GM12865 (cell line): Measurements from ENCODE around the gene NYNRIN.

Experiments
- DNase-seq: peaks from one replicate; pipeline ENCODE4 v3.0.0; 2010; ENCODE audit warnings: low read depth
- H3K4me3 ChIP-seq: 2 replicates; pipeline ENCODE4 v1.5.1; 2011; ENCODE audit warnings: mild to moderate bottlenecking, low read depth, low read length, control low read depth
- TF ChIP-seq, protein P1 (sequence below): IDR thresholded peaks from 2 replicates; pipeline ENCODE4 v1.5.1; 2011; ENCODE audit warnings: low read length, control low read depth, low read depth, inconsistent platforms; ENCODE audit not compliant: insufficient read depth; ENCODE audit errors: missing control alignments

The NYNRIN gene

DNA sequence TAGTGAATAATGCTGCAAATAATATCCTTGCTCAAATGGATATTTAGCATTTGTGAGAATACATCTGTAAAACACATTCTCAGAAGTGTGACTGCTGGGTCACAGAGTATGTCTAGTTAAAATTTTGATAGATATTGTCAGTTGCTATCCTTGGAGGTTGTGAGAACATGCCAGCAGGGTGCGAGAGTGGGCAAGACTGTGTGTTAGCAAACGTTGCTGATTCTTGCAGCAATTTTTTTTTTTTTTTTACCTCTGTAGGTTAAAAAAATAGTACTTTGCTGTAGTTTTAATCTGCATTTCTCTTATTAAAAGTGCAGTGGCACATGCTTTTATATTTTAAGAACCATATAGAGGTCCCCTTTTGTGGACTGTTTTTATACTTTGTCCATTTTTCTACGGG is 4.5 kb upstream of the NYNRIN start:
- H3K4me3 ChIP-seq, result no peak overlapping the region
- no peak for DNase-seq
- TF ChIP-seq, protein P1, sequence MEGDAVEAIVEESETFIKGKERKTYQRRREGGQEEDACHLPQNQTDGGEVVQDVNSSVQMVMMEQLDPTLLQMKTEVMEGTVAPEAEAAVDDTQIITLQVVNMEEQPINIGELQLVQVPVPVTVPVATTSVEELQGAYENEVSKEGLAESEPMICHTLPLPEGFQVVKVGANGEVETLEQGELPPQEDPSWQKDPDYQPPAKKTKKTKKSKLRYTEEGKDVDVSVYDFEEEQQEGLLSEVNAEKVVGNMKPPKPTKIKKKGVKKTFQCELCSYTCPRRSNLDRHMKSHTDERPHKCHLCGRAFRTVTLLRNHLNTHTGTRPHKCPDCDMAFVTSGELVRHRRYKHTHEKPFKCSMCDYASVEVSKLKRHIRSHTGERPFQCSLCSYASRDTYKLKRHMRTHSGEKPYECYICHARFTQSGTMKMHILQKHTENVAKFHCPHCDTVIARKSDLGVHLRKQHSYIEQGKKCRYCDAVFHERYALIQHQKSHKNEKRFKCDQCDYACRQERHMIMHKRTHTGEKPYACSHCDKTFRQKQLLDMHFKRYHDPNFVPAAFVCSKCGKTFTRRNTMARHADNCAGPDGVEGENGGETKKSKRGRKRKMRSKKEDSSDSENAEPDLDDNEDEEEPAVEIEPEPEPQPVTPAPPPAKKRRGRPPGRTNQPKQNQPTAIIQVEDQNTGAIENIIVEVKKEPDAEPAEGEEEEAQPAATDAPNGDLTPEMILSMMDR, result no peak

DNA sequence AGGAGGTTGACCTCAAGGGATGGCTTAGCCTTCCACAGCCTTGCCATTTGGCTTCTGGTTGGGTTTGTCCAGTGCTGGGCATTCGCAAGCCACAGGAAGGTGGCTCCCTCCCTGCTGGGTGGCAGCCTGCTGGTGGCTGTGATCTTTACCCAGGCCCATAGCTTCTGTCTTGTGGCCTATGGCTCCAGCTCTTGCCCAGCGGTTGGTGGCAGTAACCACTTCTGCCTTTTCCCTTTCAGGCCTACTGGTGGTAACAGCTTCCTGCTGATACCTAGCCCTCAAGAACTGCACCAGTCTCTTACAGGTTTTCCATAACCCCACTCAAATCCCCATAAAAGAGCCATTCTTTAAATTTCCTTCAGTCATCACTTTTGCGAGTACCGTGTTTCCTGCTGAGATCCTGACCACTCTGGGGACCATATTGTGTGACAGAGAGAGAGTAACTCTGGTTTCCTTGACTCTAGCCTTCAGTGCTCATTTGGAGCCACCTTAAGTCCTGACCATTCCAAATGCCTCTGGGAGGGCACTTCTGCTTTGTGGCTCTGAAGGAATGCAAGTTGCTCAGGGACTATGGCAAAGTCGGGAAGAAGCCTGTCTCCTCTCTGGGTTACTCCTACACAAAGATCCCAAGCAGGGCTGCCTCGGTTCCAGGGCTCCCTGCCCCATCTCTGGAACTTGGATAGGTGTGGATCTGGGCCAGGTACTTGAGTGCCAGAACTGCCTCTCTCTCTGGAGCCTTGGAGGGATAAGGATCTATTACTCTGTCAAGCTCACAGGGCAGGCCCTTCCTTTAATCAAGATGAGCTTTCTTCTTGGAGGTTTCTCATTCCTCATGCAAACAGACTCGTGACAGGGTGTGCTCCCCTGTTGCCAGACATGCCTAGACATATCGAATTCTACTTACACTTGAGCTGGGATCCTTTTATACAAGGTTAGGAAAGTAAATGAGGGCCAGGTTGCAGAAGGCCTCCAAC is 2.9 kb upstream of the NYNRIN start:
- DNase-seq, result no peak
- H3K4me3 ChIP-seq, result no peak overlapping the region
- TF ChIP-seq, protein P1, result no peak

DNA sequence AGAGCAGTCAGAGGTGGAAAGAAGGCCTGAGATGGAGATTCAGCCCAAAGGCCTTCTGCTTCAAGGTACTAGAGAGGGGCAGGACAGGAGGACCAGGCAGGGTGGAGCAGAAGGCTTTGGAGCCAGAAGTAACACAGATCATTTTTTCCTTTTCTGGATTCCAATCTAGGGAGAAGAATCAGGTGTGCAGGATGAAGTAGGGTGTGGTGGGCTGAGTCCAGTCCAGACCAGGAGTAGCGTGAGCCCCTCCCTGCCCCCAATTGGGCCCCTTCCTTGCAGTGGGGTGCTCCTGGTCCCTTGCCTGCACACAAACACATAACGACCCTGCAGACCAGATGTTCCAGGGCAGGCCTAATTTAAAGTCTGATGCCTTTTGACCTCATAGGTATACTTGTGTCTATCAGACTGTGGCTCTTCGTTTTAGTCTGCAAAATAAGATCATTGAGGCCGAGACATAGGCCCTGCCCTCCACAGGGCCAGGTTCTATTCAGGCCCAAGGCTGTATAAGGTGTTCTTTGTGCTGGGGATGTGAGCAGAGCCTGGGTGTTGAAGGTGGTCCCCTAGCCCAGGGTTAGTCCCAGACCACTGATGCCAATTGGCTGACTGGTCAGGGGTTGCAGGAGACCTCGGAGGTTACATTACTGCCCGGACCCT is 1.0 kb upstream of the NYNRIN start:
- no peak overlapping the region for H3K4me3 ChIP-seq

DNA sequence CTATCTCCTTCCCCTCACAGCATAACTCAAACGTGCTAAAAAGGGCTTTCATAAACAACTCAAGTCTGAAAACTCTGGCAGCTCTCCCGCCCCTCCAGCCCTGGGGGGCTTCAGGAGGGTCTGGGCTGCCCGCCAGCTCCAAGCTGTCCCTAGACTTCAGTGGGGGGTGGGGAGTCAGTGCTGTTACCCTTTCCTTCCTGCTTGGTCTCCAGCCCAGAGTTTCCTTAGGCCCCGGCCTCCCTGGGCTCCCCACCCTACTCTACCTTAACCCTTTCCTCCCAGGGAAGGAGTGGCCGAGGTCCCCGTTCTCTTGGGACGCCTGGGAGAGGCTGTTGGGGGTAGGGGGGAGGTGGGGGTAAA is 530 bp upstream of the NYNRIN start:
- TF ChIP-seq, protein P1, result no peak
- no peak overlapping the region for H3K4me3 ChIP-seq
- no peak for DNase-seq

More for the DNA sequence above, 1.0 kb upstream of the NYNRIN start:
- no peak for DNase-seq
- TF ChIP-seq, protein P1, result no peak

DNA sequence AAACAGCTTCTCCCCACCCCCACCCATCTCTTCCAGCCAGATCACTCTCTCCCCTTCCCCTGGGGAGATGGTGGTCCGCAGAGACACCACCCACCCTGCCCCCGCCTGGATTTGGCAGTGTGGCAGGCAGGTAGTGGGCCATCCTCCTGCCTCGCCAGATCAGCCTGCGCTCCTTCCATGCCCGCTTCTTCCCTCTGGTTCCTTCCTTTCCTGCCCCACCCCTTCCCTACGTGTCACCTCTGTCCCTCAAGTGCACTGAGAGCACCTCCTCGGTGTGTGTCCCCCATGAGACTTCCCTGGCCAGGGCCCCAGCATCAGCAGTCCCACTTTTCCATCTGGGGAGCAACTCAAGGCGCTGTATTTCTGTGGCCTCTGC is 632 bp downstream of the NYNRIN start:
- DNase-seq, result no peak
- no peak overlapping the region for H3K4me3 ChIP-seq
- TF ChIP-seq, protein P1, result no peak

DNA sequence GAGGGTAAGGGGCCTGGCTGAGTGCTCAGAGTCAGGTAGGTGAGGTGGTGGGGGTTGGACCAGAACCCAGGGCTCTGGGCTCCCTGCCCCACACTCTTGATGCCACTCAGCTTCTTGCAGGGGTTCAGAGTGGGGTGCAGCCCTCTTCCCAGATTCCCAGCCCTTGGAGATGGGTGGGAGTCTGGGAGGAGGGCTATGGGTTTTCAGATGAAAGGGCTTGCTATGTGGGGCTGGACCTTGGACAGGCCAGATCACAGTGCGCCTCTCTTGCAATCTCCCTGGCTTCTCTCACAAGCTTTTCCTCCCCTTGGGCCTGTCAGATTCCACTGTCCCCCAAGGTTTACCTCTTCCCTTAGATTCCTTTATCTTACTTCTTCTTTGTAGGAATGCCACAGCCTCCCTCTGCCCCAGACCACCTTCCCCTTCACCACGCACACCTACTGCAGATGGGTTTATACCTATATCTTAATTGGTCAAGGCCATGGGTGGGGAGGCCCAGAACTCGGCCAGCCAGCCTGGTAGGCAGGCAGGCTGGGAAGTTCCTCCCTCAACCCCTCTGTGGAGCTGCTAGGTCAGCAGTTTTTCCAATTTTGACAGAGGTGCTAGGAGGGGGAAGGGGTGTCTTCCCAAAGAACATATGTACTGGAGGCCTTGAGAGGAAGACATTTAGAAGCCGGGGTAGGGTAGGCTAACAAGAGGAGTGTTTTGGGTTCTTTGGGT is 1.4 kb downstream of the NYNRIN start:
- no peak for DNase-seq
- TF ChIP-seq, protein P1, result no peak
- H3K4me3 ChIP-seq, result no peak overlapping the region
